GM18505 (cell line): ENCODE data around the gene TFAP2B.

Experiments
- ATAC-seq: cut with Tn5 transposase; IDR thresholded peaks from one replicate; pipeline ENCODE4 v1.9.1; 2021; ENCODE audit not compliant: unreplicated experiment
- POLR2A ChIP-seq: IDR thresholded peaks from 4 replicates; pipeline ENCODE4 v1.6.1; 2011; ENCODE audit warnings: borderline replicate concordance; ENCODE audit not compliant: insufficient read depth, insufficient read length; ENCODE audit errors: extremely low read depth

Gene TFAP2B

DNA sequence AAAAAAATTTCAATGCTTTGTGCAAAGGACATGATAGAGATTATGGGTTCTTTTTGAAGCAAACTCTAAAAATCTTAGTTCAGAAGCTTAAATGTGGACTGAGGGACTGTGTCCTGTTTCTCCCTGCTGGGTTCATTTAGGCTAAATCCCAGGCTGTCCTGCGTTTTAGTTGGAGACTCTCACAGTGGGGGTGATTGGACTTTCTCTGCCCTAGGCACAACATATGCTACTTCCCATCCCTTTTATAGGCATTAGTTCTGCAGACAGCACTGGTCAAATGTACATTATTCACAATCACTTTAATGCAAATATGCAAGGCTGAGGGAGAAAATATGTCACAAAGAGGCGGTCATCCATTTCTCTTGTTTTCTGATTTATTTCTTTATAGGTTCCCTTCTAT, 71.3 kb downstream of the TFAP2B start:
- no peak for ATAC-seq
- TF ChIP-seq POLR2A, result no peak

DNA sequence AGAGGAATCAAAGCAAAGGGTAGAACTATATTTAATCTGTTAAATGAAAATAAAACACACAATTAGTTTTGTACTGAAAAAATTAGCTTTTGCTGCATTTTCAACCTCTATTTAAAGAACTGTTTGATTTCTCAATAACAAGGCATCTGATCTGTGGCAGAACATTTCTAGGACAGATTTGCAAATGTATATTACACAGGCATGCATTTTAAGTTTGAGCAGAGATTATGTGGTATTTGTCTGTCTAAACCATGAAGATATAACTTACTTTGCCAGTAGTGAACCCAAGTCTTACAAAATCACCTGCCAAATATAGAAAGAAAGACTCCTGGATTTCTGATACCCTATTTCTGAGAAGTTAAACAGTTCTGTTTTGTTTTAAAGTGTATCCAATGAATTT, 71.9 kb downstream of the TFAP2B start:
- TF ChIP-seq POLR2A, result no peak
- no peak for ATAC-seq

- no peak for TF ChIP-seq POLR2A
- ATAC-seq, result no peak
Measured at GRCh38 chr6:50891290-50891689, 72.6 kb downstream of the TFAP2B start.
